Effector memory CD4-positive, alpha-beta T cell (primary cell): ENCODE data around the gene RFT1.

Experiments used
- DNase-seq, 3 donors: peaks; one replicate each; pipeline ENCODE4 v3.0.0-alpha.2; 2020
- H3K27ac ChIP-seq: 2 replicates; pipeline ENCODE4 v1.7.0; 2013; ENCODE audit warnings: mild to moderate bottlenecking, low read length, moderate library complexity; ENCODE audit not compliant: insufficient read depth, poor library complexity, severe bottlenecking
- H3K27me3 ChIP-seq: replicated peaks from 2 replicates; pipeline ENCODE4 v1.7.0; 2013; ENCODE audit warnings: mild to moderate bottlenecking, low read length; ENCODE audit not compliant: insufficient read depth, control insufficient read depth, poor library complexity, severe bottlenecking
- H3K36me3 ChIP-seq: 2 replicates; pipeline ENCODE4 v1.7.0; 2013; ENCODE audit warnings: mild to moderate bottlenecking, low read length, moderate library complexity; ENCODE audit not compliant: control insufficient read depth, insufficient read depth
- H3K4me1 ChIP-seq: 2 replicates; pipeline ENCODE4 v1.7.0; 2013; ENCODE audit warnings: low read length, mild to moderate bottlenecking; ENCODE audit not compliant: control insufficient read depth, insufficient read depth, poor library complexity, severe bottlenecking
- H3K4me3 ChIP-seq: 2 replicates; pipeline ENCODE4 v1.7.0; 2013; ENCODE audit warnings: low read length, low read depth, mild to moderate bottlenecking; ENCODE audit not compliant: insufficient read depth, poor library complexity, severe bottlenecking
- H3K9me3 ChIP-seq: 2 replicates; pipeline ENCODE4 v1.7.0; 2013; ENCODE audit warnings: mild to moderate bottlenecking, low read length, moderate library complexity; ENCODE audit not compliant: control insufficient read depth

Gene RFT1

GRCh38 chr3:53126601-53127000 lies 3.6 kb downstream of the RFT1 start:
- no peak overlapping the region for H3K27ac ChIP-seq
- H3K4me3 ChIP-seq: no peak overlapping the region
- H3K27me3 ChIP-seq: no peaks in the 10 kb centered on the region
- H3K4me1 ChIP-seq: peaks cover 16% of the 10 kb centered on the region
- H3K9me3 ChIP-seq: no peaks in the 10 kb centered on the region
- DNase-seq: no peak
- H3K36me3 ChIP-seq: peaks cover 37% of the 10 kb centered on the region

GRCh38 chr3:53123953-53124352 lies 6.3 kb downstream of the RFT1 start:
- no peak overlapping the region for H3K27ac ChIP-seq
- H3K27me3 ChIP-seq: no peaks in the 10 kb centered on the region
- no peaks in the 10 kb centered on the region for H3K9me3 ChIP-seq
- H3K4me1 ChIP-seq: no peaks in the 10 kb centered on the region
- no peak overlapping the region for H3K4me3 ChIP-seq
- DNase-seq: no peak
- H3K36me3 ChIP-seq: peaks cover 62% of the 10 kb centered on the region

DNA sequence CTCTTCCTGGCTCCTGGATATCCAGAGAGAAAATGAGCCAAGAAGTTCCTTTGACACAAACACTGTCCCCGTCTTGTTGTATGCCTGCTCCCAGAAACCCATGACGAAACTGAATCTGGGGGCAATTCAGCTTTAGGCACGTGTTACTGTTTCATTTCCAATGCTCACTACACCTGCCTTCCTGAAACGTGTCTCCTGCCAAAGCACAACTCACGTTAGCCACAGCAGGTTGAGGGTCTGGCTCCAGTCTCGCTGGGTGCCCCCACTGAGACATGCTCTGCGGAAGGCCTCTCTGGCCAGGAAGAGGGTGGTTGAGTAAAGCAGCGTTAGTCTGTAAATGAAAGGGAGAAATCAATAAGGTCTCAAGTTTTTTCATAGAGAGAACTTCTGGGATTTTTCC lies 6.7 kb downstream of the RFT1 start:
- H3K27ac ChIP-seq: no peak overlapping the region
- H3K4me3 ChIP-seq: no peak overlapping the region
- peaks cover 64% of the 10 kb centered on the region for H3K36me3 ChIP-seq
- no peaks in the 10 kb centered on the region for H3K27me3 ChIP-seq
- no peaks in the 10 kb centered on the region for H3K9me3 ChIP-seq
- no peak for DNase-seq
- H3K4me1 ChIP-seq: no peaks in the 10 kb centered on the region

- DNase-seq: no peak
Measured at GRCh38 chr3:53122933-53123305, 7.3 kb downstream of the RFT1 start.

DNA sequence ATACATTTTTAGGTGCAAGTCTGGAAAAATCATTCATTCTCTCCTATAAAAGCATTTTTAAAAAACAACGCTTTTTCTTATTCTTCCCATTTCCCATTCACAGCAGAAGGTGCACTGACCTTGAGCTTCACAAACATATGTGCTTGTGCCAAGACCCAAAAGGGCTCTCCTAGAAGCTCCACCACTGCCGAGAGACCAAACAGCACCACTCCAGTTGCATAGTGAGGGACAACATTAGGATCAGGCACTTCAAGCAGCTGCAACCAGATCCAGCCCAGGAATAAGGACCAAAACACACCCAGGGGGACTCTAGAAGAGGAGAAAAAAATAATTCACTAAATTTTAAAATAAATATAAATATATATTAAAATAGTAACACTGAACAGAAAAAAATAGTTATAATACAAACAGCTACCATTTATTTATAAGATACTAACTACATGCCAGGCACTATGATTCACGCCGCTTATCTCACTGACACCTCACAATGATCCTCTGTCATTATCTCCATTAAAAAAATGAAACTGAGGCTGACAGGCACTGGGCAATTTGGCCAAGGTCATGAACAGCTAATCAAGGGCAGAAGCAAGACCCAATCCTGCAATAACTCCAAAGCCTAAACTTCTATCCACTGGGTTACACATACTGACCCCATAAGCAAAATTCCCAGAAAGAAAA lies 7.8 kb downstream of the RFT1 start:
- Histone ChIP-seq H3K36me3 (peaks cover 75% of the 10 kb centered on the region), H3K4me3 (no peak overlapping the region), H3K4me1 (no peaks in the 10 kb centered on the region), H3K9me3 (no peaks in the 10 kb centered on the region), H3K27me3 (no peaks in the 10 kb centered on the region), H3K27ac (no peak overlapping the region)
- DNase-seq: no peak

More at GRCh38 chr3:53122933-53123305, 7.3 kb downstream of the RFT1 start:
- Histone ChIP-seq H3K4me1 (no peaks in the 10 kb centered on the region), H3K27ac (no peak overlapping the region), H3K9me3 (no peaks in the 10 kb centered on the region), H3K36me3 (peaks cover 70% of the 10 kb centered on the region), H3K4me3 (no peak overlapping the region), H3K27me3 (no peaks in the 10 kb centered on the region)

- H3K27ac ChIP-seq: no peak overlapping the region
- DNase-seq: no peak
- H3K27me3 ChIP-seq: no peaks in the 10 kb centered on the region
- no peaks in the 10 kb centered on the region for H3K9me3 ChIP-seq
- H3K4me3 ChIP-seq: no peak overlapping the region
- peaks cover 79% of the 10 kb centered on the region for H3K36me3 ChIP-seq
- H3K4me1 ChIP-seq: no peaks in the 10 kb centered on the region
Measured at GRCh38 chr3:53120336-53120735, 9.9 kb downstream of the RFT1 start.

DNA sequence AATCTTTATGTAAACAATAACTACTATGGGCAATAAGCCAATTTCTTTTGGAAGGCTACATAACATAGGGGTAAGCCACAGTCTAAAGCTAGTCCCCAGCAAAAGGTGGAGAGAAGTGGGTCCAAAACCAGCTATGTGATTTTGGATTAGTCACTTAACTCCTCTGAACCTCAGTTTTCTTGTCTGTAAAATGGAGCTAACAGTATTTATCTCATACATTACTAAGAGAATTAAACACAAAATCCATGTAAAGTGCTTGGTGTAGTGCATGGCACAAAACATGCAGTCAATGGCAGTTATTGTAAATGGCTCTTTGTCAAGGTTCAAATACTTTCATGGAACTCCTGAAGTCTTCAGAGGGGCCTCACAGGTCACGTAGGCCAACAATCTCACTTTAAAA lies 13.3 kb downstream of the RFT1 start:
- H3K4me1 ChIP-seq: no peaks in the 10 kb centered on the region

GRCh38 chr3:53114412-53115074 lies 15.7 kb downstream of the RFT1 start:
- Histone ChIP-seq H3K27me3 (no peaks in the 10 kb centered on the region), H3K9me3 (no peaks in the 10 kb centered on the region), H3K27ac (no peak overlapping the region), H3K36me3 (peaks cover 39% of the 10 kb centered on the region), H3K4me1 (no peaks in the 10 kb centered on the region), H3K4me3 (no peak overlapping the region)
- no peak for DNase-seq

More for the DNA sequence above, 13.3 kb downstream of the RFT1 start:
- H3K9me3 ChIP-seq: no peaks in the 10 kb centered on the region
- no peak for DNase-seq
- H3K27me3 ChIP-seq: no peaks in the 10 kb centered on the region
- H3K36me3 ChIP-seq: peaks cover 47% of the 10 kb centered on the region
- H3K27ac ChIP-seq: no peak overlapping the region
- no peak overlapping the region for H3K4me3 ChIP-seq

- peak; percentile 59 to 71 (median 60) for DNase-seq
- no peaks in the 10 kb centered on the region for H3K4me1 ChIP-seq
- H3K4me3 ChIP-seq: no peak overlapping the region
- H3K9me3 ChIP-seq: no peaks in the 10 kb centered on the region
- H3K27ac ChIP-seq: no peak overlapping the region
- no peaks in the 10 kb centered on the region for H3K27me3 ChIP-seq
- H3K36me3 ChIP-seq: peaks cover 39% of the 10 kb centered on the region
Measured at GRCh38 chr3:53114011-53114400, 16.2 kb downstream of the RFT1 start.

DNA sequence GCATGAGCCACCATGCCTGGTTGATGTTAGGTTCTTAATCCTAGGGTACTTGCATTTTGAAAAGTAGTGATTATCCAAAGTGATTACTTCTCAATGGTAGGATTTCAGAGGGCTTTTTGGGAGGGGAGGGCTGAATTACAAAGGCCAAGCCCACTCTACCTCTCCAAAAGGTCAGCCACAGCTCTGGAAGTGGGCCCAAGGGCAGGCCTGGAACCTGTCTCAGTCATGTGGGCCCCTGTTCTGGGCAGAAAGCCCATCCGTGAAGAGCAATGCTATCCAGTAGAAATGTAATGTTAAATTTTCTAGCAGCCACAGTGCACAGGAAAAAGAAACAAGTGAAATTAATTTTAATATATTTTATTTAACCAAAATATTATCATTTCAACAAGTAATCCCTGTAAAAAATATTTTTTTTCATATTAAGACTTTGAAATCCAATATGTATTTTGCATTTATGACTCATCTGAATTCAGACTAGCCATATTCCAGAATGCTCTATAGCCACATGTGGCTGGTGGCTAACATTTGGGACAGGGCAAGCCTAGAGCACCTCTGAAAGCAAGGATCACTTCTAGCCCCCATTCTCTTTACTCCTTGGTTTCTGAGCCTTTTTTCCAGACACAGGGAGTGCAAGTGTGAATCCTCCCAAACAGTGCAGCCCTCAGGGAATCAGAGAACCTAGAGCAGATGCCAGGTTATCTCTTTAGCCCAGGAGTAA lies 16.8 kb downstream of the RFT1 start:
- Histone ChIP-seq H3K4me1 (no peaks in the 10 kb centered on the region), H3K27ac (no peak overlapping the region), H3K9me3 (no peaks in the 10 kb centered on the region), H3K4me3 (no peak overlapping the region), H3K27me3 (no peaks in the 10 kb centered on the region), H3K36me3 (peaks cover 39% of the 10 kb centered on the region)
- no peak for DNase-seq
